Measurements from ENCODE around the gene CDKN1A.

CDKN1A gene

DNA sequence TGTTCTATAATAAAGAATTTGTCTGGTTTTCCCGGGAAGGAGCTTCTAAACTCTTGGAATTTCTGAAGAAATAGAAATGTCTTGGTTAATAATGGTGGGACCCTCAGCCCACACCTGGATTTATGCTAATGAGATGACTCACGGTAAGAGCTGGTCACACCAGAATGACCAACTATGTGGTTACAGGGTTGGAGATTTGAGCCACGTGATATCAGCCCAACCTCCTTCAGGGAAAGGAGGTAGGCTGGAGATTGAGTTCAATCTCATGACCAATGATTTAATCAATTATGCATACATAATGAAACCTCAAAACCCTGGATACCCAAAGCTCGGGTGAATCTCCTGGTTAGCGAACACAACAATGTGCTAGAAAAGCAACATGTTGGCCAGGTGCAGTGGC lies 22.1 kb upstream of the CDKN1A start:
- no peak for DNase-seq

DNA sequence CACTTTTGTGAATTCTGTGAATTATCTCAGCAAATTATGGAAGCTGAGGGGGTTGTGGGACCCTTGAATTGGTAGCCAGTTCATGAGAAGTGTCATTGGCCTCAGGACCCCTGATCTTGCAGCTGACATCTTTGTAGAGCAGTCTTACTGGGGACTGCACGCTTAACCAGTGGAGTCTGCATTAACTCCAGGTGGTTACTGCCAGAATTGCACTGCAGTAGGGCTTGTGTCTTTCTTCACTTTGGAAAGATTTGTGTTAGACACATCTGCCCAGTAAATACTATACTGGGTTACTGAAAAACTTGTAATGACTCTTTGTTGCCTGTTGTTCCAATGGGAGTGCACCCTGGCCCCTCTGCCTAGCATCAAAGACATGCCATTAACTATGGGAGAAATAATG lies 21.2 kb upstream of the CDKN1A start:
- no peak for DNase-seq

DNA sequence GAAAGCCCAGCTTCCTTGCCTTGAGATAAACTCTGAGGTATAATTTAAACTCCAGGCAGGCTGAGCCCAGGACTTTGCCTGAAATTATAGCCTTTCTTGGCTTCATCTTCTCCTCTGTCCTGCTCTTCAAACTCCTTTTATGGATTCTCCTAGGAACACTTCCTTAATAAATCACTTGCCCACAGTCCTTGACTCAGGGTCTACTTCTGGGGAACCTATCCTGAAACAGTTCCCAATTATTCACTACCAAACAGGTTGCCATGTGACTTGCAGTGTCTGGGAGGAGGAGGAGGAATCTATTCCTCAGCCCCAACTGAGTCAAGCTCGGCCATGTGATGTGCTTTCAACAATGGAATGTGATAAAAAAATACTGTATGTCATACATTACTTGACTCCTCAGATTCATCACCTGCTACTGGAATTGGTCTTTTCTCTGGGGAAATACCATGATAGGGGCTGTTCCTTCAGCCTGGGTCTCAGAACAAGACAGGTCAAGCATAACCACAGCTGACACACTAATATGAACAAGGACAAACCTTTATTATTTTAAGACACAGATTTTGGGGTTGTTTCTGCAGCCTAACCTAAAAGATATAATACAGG lies 20.5 kb upstream of the CDKN1A start:
- no peak for DNase-seq

DNA sequence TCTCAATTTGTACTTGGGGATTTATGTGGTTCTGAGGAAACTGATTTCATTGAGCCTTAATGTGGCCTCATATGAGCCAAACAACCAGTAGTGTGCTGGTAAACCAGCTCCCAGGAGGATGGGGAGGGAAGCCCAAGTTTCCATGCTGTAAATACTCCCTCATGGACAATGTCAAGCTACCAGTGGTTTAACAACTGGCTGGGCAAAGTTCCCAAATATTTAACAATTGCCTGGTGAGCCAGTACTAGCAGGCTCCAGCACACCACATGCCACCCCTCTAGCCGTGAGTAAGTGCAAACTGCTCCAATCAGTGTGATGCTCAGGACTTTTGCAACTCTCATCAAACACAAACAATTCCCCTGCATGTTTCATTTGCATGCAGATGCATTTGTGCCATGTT lies 19.2 kb upstream of the CDKN1A start:
- DNase-seq: no peak

DNA sequence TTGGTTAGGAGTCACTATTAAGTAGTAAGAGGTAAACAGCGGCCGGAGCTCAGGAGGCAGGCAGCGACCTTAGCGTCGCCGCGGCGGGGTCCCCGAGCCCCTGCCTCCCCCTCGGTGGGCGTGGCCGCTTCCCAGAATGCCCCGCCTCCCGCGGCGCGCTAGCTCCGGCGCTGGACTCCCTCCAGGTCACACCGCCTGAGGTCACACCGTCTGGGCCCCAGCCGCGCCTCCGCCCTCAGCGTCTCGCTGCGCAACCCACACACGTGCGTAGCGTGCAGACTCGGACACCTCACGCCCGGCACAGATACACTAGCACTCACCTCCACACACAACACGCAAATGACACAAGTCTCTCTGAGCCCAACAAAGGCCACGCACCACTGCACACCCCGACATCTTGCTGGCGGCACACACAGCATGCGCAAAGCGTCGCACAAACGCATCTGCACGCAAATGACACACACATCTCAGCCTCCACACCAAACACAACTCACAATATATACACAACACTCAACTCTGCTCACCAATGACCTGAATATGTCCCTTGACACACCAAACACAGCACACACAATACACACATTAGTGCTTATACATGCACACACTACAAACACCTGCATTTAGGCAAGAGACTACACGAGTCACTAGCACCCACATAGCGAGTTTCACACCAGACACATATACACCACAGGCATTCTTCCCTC lies 17.6 kb upstream of the CDKN1A start:
- DNase-seq: no peak

DNA sequence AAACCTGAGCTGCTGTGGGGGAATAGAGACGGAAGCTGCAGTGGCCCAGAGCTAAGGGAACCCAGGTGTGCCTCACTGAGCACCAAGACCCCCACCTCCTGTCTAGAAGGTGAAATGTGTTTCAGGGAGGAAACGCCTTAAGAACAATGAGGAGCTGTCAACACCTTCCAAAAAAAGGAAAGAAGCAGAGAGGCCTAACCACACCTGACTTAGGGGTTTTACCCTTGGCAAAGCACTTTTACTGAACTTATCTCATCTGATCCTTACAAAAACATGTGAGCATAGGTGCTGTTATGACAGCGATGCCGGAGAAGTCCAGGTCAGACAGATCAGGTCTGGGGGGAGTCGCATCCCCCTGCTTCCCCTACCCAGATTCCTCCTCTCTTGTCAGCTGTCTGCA lies 16.1 kb upstream of the CDKN1A start:
- DNase-seq: no peak

DNA sequence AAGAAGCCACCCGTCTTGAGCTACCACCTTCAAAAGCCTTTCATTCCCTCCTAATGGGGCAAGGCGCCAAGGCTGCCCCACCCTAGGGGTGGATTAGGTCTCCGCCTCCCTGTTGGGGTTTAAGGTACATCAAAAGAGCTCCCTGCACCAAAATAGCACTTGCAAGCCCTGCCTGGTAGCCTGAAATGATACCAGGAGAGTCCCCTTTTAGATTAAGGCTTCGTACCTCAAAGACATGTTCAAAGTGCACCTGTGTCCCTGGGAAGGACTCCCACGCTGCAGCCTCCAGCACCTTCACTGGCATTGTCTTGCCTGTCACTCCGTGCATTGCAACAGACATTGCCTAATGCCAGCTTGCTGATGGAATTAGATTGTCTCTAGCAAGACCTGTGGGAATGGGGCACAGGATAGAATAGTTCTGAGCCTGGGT lies 15.7 kb upstream of the CDKN1A start:
- no peak for DNase-seq

DNA sequence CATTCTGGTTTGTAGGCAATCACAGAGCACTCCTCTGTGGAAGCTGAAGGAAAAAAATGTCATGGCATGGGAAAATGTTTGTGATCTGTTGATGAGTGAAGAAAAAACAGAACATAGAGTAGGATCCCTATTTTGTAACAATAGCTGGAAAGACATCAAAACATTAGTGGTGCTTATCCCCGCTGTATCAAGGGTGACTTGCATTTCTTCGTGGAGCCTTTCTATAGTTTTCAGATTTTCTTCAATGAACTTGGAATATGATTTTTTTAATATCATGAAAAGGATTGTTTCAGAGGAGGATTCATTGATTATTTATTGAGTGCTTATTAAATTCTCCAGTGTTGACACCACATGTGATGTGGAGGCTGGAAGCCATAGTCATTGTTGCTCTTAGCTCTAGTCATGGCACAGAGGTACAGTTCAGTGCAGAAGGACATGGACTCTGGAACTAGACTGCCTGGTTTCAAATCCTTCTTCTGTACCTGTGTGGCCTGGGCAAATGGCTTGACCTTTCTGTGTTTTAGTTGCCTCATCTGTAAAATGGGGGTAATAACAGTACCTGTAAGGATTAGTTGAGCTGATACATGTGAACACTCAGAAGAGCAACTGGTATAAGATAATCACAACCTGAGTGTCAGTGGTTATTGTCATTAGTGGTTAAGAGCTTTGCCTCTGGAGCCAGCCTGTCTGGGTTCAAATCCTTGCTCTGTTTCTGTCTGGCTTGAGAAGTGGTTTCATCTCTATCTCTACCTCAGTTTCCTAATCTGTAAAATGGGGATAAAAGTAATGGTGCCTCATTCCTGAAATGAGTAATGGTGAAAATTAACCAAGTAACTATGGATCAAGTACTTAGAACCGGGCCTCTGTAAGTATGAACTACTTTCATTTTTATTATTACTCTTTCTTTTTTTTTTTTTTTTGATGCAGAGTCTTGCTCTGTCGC lies 14.7 kb upstream of the CDKN1A start:
- peak; percentile 19 for DNase-seq

DNA sequence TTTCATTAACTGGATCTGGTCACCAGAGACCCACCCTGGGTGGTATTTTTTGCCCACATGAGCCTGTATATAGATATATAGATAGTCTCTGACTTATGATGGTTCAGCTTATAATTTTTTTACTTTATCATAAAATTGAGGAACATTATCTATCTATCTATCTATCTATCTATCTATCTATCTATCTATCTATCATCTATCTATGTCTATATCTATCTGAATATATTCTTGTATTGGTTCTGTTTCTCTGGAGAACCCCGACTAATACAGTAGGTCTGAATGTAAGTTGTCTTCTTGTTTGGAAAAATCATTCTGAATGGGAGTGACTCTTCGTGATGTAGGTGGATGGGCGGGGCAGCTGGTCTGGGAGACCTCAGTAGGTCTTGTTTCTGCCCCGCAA lies 13.3 kb upstream of the CDKN1A start:
- no peak for DNase-seq

DNA sequence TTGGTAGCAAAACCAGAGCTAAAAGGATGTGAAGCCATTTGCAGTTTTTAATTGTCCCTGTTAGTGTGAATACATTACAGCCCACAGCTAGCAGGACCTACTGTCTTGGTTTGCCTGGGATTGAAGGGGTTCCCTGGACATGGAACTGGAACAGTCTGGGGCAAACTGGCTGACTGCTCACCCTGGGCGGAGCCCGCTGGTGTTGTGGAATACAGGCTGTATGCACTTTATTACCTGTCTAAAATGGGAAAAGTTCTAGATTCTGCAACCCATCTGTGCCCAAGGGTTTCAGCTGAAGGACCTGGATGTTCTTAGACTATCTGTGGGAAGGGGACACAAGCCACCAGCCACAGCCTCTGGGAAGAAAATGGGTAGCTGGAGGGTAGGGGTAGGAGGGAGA lies 12.2 kb upstream of the CDKN1A start:
- no peak for DNase-seq

DNA sequence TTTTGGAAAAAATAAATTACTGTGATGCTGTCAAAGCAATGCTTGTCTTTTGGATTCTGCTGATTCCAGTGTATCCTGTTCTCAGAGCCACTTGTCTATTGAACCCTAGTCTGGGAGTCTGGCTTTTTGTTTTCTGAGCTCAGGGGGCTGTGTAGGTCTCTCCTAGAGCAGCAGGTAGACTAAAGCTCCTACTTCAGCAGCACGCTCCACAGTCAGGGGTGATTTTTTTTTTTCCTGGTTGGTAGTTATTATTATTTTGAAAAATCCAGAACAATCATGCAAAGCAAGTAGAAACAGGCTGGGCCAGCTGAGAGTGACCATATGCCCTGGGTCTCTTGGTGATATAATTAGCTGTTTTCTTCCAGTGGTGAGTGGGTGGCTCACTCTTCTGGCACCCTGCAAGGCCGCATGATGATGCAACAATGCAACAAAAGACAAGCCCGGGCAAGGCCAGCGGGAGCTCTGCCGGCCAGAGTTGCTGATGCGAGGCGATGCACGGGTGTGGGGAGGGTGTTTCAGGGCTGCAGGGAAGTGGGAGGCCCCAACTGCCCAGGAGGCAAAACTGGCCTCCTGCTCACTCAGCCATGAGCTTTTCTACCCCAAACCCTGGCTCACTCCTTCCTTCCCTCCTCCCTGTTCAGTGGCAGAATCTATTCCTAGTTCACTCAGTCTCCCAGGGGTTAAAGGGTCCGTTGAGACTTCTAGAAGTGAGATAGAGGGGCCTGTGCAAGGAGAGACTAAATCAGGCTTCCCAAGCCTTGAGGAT lies 11.5 kb upstream of the CDKN1A start:
- no peak for DNase-seq

DNA sequence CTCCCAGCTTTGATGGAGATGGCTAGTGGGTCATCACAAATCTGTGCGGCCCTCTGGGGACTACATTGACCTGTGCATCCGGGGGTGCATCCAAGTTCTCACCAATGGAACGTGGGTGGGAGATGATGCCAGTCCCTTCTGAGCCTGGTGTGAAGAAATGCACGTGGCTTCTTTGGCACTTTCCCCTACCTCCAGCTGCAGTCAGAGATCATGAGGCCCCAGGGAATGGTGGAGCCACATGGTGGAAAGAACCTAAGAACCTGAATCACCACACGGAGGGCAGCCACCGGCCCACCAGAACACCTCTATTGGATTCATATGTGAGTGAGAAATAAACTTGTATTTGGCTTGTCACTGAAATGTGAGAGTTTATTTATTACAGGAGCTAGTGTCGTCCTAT lies 9.9 kb upstream of the CDKN1A start:
- DNase-seq: no peak

DNA sequence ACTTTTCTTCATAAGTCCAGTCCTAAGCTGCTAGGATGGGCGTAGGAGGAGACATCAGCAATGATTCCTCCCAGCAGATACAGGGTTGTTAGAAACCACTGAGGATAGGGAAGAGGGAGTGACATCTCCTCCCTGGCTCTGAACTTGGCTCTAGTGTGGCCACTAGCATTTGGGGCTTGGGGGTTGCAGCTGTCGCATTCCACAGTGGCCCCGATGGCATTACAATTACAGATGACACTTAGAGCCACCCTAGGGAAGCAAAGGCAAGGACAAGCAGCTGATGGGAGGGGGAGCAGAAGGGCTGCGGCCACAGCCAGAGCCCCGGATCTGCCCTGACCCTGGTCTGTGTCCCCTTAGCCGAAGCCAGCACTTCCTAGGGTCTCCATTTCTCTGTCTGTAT lies 9.5 kb upstream of the CDKN1A start:
- DNase-seq: no peak

DNA sequence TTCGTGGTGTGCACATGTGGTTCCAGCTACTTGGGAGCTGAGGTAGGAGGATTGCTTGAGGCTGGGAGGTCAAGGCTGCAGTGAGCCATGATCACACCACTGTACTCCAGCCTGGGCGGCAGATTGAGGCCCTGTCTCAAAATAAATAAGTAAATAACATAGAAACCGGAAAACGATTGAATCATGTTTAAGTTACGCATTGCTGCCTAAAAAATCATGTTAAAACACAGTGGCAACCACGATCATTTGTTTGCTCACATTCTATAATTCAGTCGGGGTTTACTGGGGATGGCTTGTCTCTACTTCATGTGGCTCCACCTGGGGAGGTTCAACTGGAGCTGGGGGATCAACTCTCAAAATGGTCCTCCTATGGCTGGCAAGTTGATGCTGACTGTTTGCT lies 8.2 kb upstream of the CDKN1A start:
- no peak for DNase-seq

DNA sequence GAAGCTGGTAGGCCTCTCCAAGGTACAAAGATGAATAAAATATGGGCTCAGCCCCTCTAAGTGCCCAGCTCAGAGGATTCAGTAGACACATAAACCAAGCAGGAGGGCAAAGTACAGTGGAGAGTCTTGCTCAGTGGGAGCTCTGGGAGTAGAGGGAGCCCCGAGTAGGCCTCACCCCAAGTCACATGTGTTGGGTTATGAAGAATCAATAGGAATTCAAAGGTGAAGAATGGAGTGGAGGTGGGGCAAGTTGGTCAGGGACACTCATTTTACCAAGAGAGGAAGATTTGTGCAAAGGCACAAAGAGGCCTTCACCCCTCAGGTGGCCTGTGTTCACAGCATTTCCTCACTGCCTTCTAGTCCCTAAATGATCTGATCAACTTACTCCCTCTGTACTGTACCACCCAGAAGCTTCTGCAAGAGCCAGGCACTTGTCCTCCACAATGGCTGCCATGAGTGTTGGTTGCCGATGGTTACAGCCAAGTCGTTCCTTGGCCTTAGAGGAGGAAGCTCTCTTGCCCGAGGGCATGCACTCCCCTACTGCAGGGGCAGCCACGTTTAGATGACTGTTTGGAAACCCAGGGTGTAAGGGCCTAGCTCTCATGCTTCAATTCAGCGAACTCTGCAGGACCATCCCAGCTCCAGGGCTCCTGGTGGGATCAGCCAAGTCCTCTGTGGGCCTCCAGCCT lies 6.7 kb upstream of the CDKN1A start:
- DNase-seq: no peak

DNA sequence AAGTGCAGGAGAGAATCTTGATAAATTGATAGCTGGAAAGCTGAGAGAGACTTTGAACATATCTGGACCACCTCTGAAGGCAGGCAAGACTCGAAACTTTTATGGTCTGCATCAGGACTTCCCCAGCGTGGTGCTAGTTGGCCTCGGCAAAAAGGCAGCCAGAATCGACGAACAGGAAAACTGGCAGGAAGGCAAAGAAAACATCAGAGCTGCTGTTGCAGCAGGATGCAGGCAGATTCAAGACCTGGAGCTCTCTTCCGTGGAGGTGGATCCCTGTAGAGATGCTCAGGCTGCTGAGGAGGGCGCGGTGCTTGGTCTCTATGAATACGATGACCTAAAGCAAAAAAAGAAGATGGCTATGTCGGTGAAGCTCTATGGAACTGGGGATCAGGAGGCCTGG lies 4.6 kb upstream of the CDKN1A start:
- no peak for DNase-seq

DNA sequence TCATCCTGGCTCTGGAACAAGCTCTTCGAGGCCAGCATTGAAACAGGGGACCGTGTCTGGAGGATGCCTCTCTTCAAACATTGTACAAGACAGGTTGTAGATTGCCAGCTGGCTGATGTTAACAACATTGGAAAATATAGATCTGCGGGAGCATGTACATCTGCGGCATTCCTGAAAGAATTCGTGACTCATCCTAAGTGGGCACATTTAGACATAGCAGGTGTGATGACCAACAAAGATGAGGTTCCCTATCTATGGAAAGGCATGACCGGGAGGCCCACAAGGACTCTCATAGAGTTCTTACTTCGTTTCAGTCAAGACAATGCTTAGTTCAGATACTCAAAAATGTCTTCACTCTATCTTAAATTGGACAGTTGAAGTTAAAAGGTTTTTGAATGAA lies 3.6 kb upstream of the CDKN1A start:
- DNase-seq: no peak

DNA sequence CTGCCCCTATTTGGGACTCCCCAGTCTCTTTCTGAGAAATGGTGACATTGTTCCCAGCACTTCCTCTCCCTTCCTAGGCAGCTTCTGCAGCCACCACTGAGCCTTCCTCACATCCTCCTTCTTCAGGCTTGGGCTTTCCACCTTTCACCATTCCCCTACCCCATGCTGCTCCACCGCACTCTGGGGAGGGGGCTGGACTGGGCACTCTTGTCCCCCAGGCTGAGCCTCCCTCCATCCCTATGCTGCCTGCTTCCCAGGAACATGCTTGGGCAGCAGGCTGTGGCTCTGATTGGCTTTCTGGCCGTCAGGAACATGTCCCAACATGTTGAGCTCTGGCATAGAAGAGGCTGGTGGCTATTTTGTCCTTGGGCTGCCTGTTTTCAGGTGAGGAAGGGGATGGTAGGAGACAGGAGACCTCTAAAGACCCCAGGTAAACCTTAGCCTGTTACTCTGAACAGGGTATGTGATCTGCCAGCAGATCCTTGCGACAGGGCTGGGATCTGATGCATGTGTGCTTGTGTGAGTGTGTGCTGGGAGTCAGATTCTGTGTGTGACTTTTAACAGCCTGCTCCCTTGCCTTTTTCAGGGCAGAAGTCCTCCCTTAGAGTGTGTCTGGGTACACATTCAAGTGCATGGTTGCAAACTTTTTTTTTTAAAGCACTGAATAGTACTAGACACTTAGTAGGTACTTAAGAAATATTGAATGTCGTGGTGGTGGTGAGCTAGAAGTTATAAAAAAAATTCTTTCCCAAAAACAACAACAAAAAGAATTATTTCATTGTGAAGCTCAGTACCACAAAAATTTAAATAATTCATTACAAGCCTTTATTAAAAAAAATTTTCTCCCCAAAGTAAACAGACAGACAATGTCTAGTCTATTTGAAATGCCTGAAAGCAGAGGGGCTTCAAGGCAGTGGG lies 2.1 kb upstream of the CDKN1A start:
- peak; percentile 32 for DNase-seq

DNA sequence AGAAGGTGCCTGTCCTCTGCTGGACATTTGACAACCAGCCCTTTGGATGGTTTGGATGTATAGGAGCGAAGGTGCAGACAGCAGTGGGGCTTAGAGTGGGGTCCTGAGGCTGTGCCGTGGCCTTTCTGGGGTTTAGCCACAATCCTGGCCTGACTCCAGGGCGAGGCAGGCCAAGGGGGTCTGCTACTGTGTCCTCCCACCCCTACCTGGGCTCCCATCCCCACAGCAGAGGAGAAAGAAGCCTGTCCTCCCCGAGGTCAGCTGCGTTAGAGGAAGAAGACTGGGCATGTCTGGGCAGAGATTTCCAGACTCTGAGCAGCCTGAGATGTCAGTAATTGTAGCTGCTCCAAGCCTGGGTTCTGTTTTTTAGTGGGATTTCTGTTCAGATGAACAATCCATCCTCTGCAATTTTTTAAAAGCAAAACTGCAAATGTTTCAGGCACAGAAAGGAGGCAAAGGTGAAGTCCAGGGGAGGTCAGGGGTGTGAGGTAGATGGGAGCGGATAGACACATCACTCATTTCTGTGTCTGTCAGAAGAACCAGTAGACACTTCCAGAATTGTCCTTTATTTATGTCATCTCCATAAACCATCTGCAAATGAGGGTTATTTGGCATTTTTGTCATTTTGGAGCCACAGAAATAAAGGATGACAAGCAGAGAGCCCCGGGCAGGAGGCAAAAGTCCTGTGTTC lies 1.3 kb upstream of the CDKN1A start:
- no peak for DNase-seq

DNA sequence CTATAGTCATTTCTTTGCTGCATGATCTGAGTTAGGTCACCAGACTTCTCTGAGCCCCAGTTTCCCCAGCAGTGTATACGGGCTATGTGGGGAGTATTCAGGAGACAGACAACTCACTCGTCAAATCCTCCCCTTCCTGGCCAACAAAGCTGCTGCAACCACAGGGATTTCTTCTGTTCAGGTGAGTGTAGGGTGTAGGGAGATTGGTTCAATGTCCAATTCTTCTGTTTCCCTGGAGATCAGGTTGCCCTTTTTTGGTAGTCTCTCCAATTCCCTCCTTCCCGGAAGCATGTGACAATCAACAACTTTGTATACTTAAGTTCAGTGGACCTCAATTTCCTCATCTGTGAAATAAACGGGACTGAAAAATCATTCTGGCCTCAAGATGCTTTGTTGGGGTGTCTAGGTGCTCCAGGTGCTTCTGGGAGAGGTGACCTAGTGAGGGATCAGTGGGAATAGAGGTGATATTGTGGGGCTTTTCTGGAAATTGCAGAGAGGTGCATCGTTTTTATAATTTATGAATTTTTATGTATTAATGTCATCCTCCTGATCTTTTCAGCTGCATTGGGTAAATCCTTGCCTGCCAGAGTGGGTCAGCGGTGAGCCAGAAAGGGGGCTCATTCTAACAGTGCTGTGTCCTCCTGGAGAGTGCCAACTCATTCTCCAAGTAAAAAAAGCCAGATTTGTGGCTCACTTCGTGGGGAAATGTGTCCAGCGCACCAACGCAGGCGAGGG lies 594 bp upstream of the CDKN1A start:
- no peak for DNase-seq

Data from activated CD4-positive, alpha-beta T cell treated with anti-CD3 and anti-CD28 coated beads, Interleukin-10, Interleukin-2, amounts not matched to agents 100 ng/mL and 50 ng/mL, durations not matched to agents 16 hours and 8 hours (primary cell).